H9 (cell line): ENCODE data around the gene IFNL2. TPM values are rescaled to one million over a fixed set of nuclear protein-coding genes. Genes with fewer than 3 reads are reported as not detected.

ENCODE experiments used
- DNase-seq: peaks from one replicate; pipeline ENCODE4 v3.0.0-alpha.2; 2017
- H2AFZ ChIP-seq: one replicate; pipeline ENCODE4 v1.6.1; 2013; ENCODE audit warnings: mild to moderate bottlenecking, low read length, control low read depth, moderate library complexity
- H2AK5ac ChIP-seq: 2 replicates; pipeline ENCODE4 v1.6.1; 2013; ENCODE audit warnings: low read length, control low read depth, mixed read lengths; ENCODE audit not compliant: insufficient read length
- H2BK120ac ChIP-seq: one replicate; pipeline ENCODE4 v1.6.1; 2013; ENCODE audit warnings: low read depth, mild to moderate bottlenecking, low read length, control low read depth, inconsistent platforms; ENCODE audit not compliant: poor library complexity, severe bottlenecking
- H2BK12ac ChIP-seq: 2 replicates; pipeline ENCODE4 v1.6.1; 2013; ENCODE audit warnings: low read length, control low read depth, mixed read lengths, low read depth; ENCODE audit not compliant: insufficient read length
- H2BK15ac ChIP-seq: 2 replicates; pipeline ENCODE4 v1.6.1; 2013; ENCODE audit warnings: low read depth, low read length, control low read depth
- H2BK20ac ChIP-seq: one replicate; pipeline ENCODE4 v1.6.1; 2013; ENCODE audit warnings: low read depth, mild to moderate bottlenecking, low read length, control low read depth, inconsistent platforms; ENCODE audit not compliant: poor library complexity, severe bottlenecking
- H2BK5ac ChIP-seq: 2 replicates; pipeline ENCODE4 v1.6.1; 2013; ENCODE audit warnings: low read length, control low read depth, mixed read lengths; ENCODE audit not compliant: insufficient read length
- H3K14ac ChIP-seq: 2 replicates; pipeline ENCODE4 v1.6.1; 2013; ENCODE audit warnings: low read length, control low read depth; ENCODE audit not compliant: insufficient read depth
- H3K18ac ChIP-seq: 2 replicates; pipeline ENCODE4 v1.6.1; 2013; ENCODE audit warnings: low read depth, mild to moderate bottlenecking, mixed read lengths, low read length, control low read depth; ENCODE audit not compliant: insufficient read length
- H3K23ac ChIP-seq: 2 replicates; pipeline ENCODE4 v1.6.1; 2013; ENCODE audit warnings: low read length, control low read depth, mixed read lengths, low read depth; ENCODE audit not compliant: insufficient read length
- H3K23me2 ChIP-seq: 2 replicates; pipeline ENCODE4 v1.6.1; 2013; ENCODE audit warnings: low read depth, mild to moderate bottlenecking, mixed read lengths, low read length, control low read depth; ENCODE audit not compliant: insufficient read length, poor library complexity, severe bottlenecking
- H3K27ac ChIP-seq: 2 replicates; pipeline ENCODE4 v1.5.1; 2013; ENCODE audit warnings: low read length, control low read depth, mixed read lengths, low read depth; ENCODE audit not compliant: insufficient read length
- H3K27me3 ChIP-seq: 2 replicates; pipeline ENCODE4 v1.6.1; 2013; ENCODE audit warnings: low read length, control low read depth, inconsistent platforms; ENCODE audit not compliant: insufficient read depth
- H3K4ac ChIP-seq: 2 replicates; pipeline ENCODE4 v1.6.1; 2013; ENCODE audit warnings: low read depth, mild to moderate bottlenecking, control low read depth, inconsistent platforms, low read length, moderate library complexity
- H3K4me1 ChIP-seq: 2 replicates; pipeline ENCODE4 v1.6.1; 2013; ENCODE audit warnings: low read length, control low read depth, inconsistent platforms; ENCODE audit not compliant: insufficient read depth
- H3K4me2 ChIP-seq: 2 replicates; pipeline ENCODE4 v1.6.1; 2013; ENCODE audit warnings: low read length, control low read depth, mixed read lengths; ENCODE audit not compliant: insufficient read length, insufficient read depth
- H3K56ac ChIP-seq: 2 replicates; pipeline ENCODE4 v1.6.1; 2013; ENCODE audit warnings: low read depth, mild to moderate bottlenecking, mixed read lengths, low read length, control low read depth; ENCODE audit not compliant: insufficient read length
- H3K79me1 ChIP-seq: 2 replicates; pipeline ENCODE4 v1.6.1; 2013; ENCODE audit warnings: low read depth, mild to moderate bottlenecking, moderate library complexity, low read length, control low read depth, inconsistent platforms; ENCODE audit not compliant: insufficient read depth, poor library complexity, severe bottlenecking
- H3K79me2 ChIP-seq: 2 replicates; pipeline ENCODE4 v1.6.1; 2013; ENCODE audit warnings: low read length, control low read depth, inconsistent platforms; ENCODE audit not compliant: insufficient read depth
- H3K9ac ChIP-seq: 2 replicates; pipeline ENCODE4 v1.6.1; 2013; ENCODE audit warnings: low read length, control low read depth, mixed read lengths; ENCODE audit not compliant: insufficient read length; ENCODE audit errors: extremely low read depth
- H3K9me3 ChIP-seq: one replicate; pipeline ENCODE4 v1.6.1; 2013; ENCODE audit warnings: low read depth, low read length, inconsistent platforms; ENCODE audit not compliant: control insufficient read depth
- H3T11ph ChIP-seq: one replicate; pipeline ENCODE4 v1.6.1; 2013; ENCODE audit warnings: mild to moderate bottlenecking, low read length, control low read depth, inconsistent platforms
- H4K20me1 ChIP-seq: one replicate; pipeline ENCODE4 v1.6.1; 2013; ENCODE audit not compliant: control insufficient read depth, insufficient read length, insufficient read depth
- H4K5ac ChIP-seq: 2 replicates; pipeline ENCODE4 v1.6.1; 2013; ENCODE audit warnings: low read depth, mild to moderate bottlenecking, mixed read lengths, low read length, control low read depth; ENCODE audit not compliant: insufficient read length
- H4K8ac ChIP-seq: replicated peaks from 2 replicates; pipeline ENCODE4 v1.6.1; 2013; ENCODE audit warnings: low read length, control low read depth, mixed read lengths, low read depth; ENCODE audit not compliant: insufficient read length
- H4K91ac ChIP-seq: 2 replicates; pipeline ENCODE4 v1.6.1; 2013; ENCODE audit warnings: low read depth, mild to moderate bottlenecking, moderate library complexity, mixed read lengths, low read length, control low read depth; ENCODE audit not compliant: insufficient read length
- H3K27ac Mint-ChIP-seq, 3 experiments: 2 replicates in 2 of 3; 3 replicates in 1 of 3; pipeline ENCODE4 v1.8.0; 2020 to 2021; ENCODE audit warnings: mixed read lengths in 3 of 3, mild to moderate bottlenecking in 1 of 3, moderate library complexity in 1 of 3
- H3K27me3 Mint-ChIP-seq: 2 replicates; pipeline ENCODE4 v1.8.0; 2021; ENCODE audit warnings: low read depth, mild to moderate bottlenecking, moderate library complexity, mixed read lengths
- H3K36me3 Mint-ChIP-seq, 3 experiments: 2 replicates in 2 of 3; 3 replicates in 1 of 3; pipeline ENCODE4 v1.8.0; 2020 to 2021; ENCODE audit warnings: low read depth in 3 of 3, mixed read lengths in 3 of 3; ENCODE audit not compliant: insufficient read depth in 1 of 3
- H3K4me1 Mint-ChIP-seq, 2 experiments: 2 replicates each; pipeline ENCODE4 v1.8.0; 2020; ENCODE audit warnings: mixed read lengths in 2 of 2
- H3K4me3 Mint-ChIP-seq, 2 experiments: 2 replicates in 1 of 2; 3 replicates in 1 of 2; pipeline ENCODE4 v1.8.0; 2020 to 2021; ENCODE audit warnings: mild to moderate bottlenecking in 2 of 2, mixed read lengths in 2 of 2, moderate library complexity in 1 of 2
- H3K9me3 Mint-ChIP-seq, 2 experiments: 2 replicates in 1 of 2; 3 replicates in 1 of 2; pipeline ENCODE4 v1.8.0; 2020; ENCODE audit warnings: mild to moderate bottlenecking in 2 of 2, mixed read lengths in 2 of 2, moderate library complexity in 1 of 2
- CTCF ChIP-seq: fragments of 200-600 bp; sonication (generic); conservative IDR thresholded peaks from 3 replicates; pipeline ENCODE4 v1.8.0; 2021; ENCODE audit warnings: antibody characterized with exemption, mild to moderate bottlenecking
- whole genome bisulfite sequencing: extraction: QIAGEN DNeasy Blood & Tissue Kit; methylation state at CpG from one replicate; pipeline ENCODE4 v1.1.7; 2013; ENCODE audit warnings: missing lambda C conversion rate, low lambda C conversion rate, mixed read lengths; ENCODE audit not compliant: insufficient read length; ENCODE audit errors: extremely low coverage; 5-methylcytosine and 5-hydroxymethylcytosine counted together
- total RNA-seq: library from RNA; stranded (reverse); gene quantifications from 2 replicates; pipeline ENCODE4 v1.2.1, GENCODE V29; 2021

Gene IFNL2
- total RNA-seq, 1 experiment from 2014 or later, result not detected

- no peak overlapping the region for H3K23ac ChIP-seq
- H3K9me3 Mint-ChIP-seq, result no peaks in the 10 kb centered on the region
- no peak overlapping the region for H3T11ph ChIP-seq
- no peak overlapping the region for H3K27ac ChIP-seq
- H3K79me1 ChIP-seq, result no peaks in the 10 kb centered on the region
- H4K91ac ChIP-seq, result no peak overlapping the region
- H2AFZ ChIP-seq, result no peak overlapping the region
- no peak for DNase-seq
- no peak for TF ChIP-seq CTCF
- H4K8ac ChIP-seq, result no peak overlapping the region
- H3K56ac ChIP-seq, result no peak overlapping the region
- no peak overlapping the region for H3K4me3 Mint-ChIP-seq
- peaks cover 0 to 2% of the 10 kb centered on the region in 2 experiments; a peak in 1 of 4 replicates for H3K4me1 Mint-ChIP-seq
- H2BK12ac ChIP-seq, result no peak overlapping the region
- H4K5ac ChIP-seq, result no peak overlapping the region
- no peak overlapping the region for H2AK5ac ChIP-seq
- no peak overlapping the region for H3K9ac ChIP-seq
- H3K9me3 ChIP-seq, result no peaks in the 10 kb centered on the region
- H3K79me2 ChIP-seq, result no peaks in the 10 kb centered on the region
- no peak overlapping the region for H2BK20ac ChIP-seq
- peaks cover 18% of the 10 kb centered on the region; the same call in 1 of the 2 replicates for H3K27me3 ChIP-seq
- no peak overlapping the region for H2BK15ac ChIP-seq
- no peak overlapping the region for H2BK120ac ChIP-seq
- H3K27ac Mint-ChIP-seq, result no peak overlapping the region
- no peaks in the 10 kb centered on the region for H3K23me2 ChIP-seq
- no peaks in the 10 kb centered on the region for H3K4me1 ChIP-seq
- H2BK5ac ChIP-seq, result no peak overlapping the region
- no peak overlapping the region for H3K4me2 ChIP-seq
- H3K36me3 Mint-ChIP-seq, result no peaks in the 10 kb centered on the region
- H3K4ac ChIP-seq, result no peak overlapping the region
- H4K20me1 ChIP-seq, result no peaks in the 10 kb centered on the region
- no CpG with 5 or more reads among the region's 8 CpGs for WGBS
- H3K14ac ChIP-seq, result no peak overlapping the region
- H3K27me3 Mint-ChIP-seq, result peaks cover 89% of the 10 kb centered on the region
- H3K18ac ChIP-seq, result no peak overlapping the region
Measured at GRCh38 chr19:39253374-39254149, 14.6 kb upstream of the IFNL2 start.
